ENCODE results near the gene TFDP2. TPM values are rescaled to one million over a fixed set of nuclear protein-coding genes. Genes with fewer than 3 reads are reported as not detected.

Gene TFDP2
- total RNA-seq, 1 experiment from 2014 or later: 76.0 TPM

DNA sequence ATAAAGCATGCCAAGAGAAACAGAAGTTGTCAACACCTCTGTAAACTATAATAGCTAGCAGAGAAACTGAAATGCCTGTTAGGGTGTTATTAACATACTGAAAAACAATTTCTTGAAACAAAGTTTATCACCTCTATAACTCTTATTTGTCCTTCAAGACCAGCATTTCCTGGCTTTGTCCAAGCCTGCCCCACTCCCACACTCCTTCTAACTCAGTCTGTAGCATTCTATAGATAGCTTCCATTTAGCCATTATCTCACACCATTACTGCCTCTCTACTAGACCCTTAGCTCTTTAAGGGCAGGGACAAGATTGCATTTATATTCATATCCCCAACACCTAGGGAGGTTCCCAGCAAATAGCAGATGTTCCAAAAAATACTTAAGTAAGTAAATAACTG, 39.5 kb upstream of the TFDP2 start:
- H3K23me2 ChIP-seq (ENCODE audit: insufficient read length, low read depth, low read length, poor library complexity, severe bottlenecking): no peaks in the 10 kb centered on the region
- no peak overlapping the region for H3K56ac ChIP-seq (ENCODE audit: insufficient read length, low read depth, low read length)
- H3K9me3 ChIP-seq (ENCODE audit: control insufficient read depth, low read depth, low read length): no peaks in the 10 kb centered on the region
- Mint-ChIP-seq H3K27me3 (ENCODE audit: low read depth) (no peaks in the 10 kb centered on the region), H3K36me3 (ENCODE audit: insufficient read depth in 1 of 3, low read depth in 3 of 3) (peaks cover 0 to 19% (median 14%) of the 10 kb centered on the region in 3 experiments; a peak in 6 of 7 replicates), H3K9me3 (no peaks in the 10 kb centered on the region), H3K4me1 (no peaks in the 10 kb centered on the region), H3K4me3 (no peak overlapping the region; a peak in 1 of 5 replicates), H3K27ac (no peak overlapping the region)
- no peak overlapping the region for H2AK5ac ChIP-seq (ENCODE audit: insufficient read length, low read length)
- H3K23ac ChIP-seq (ENCODE audit: insufficient read length, low read depth, low read length): no peak overlapping the region
- H3K27ac ChIP-seq (ENCODE audit: insufficient read length, low read depth, low read length): no peak overlapping the region
- H4K91ac ChIP-seq (ENCODE audit: insufficient read length, low read depth, low read length): no peak overlapping the region
- H3K14ac ChIP-seq (ENCODE audit: insufficient read depth, low read length): no peak overlapping the region
- H3K4ac ChIP-seq (ENCODE audit: low read depth, low read length): no peak overlapping the region
- no peak overlapping the region for H2BK20ac ChIP-seq (ENCODE audit: low read depth, low read length, poor library complexity, severe bottlenecking)
- H3K79me2 ChIP-seq (ENCODE audit: insufficient read depth, low read length): no peaks in the 10 kb centered on the region
- H3T11ph ChIP-seq (ENCODE audit: low read length): no peak overlapping the region
- H3K79me1 ChIP-seq (ENCODE audit: insufficient read depth, low read depth, low read length, poor library complexity, severe bottlenecking): no peaks in the 10 kb centered on the region
- no peak overlapping the region for H4K8ac ChIP-seq (replicated peaks; ENCODE audit: insufficient read length, low read depth, low read length)
- H3K9ac ChIP-seq (ENCODE audit: extremely low read depth, insufficient read length, low read length): no peak overlapping the region
- no peak overlapping the region for H3K4me2 ChIP-seq (ENCODE audit: insufficient read depth, insufficient read length, low read length)
- H4K5ac ChIP-seq (ENCODE audit: insufficient read length, low read depth, low read length): no peak overlapping the region
- no peaks in the 10 kb centered on the region for H3K4me1 ChIP-seq (ENCODE audit: insufficient read depth, low read length)
- DNase-seq: no peak
- H2BK120ac ChIP-seq (ENCODE audit: low read depth, low read length, poor library complexity, severe bottlenecking): no peak overlapping the region
- H2AFZ ChIP-seq (ENCODE audit: low read length): no peak overlapping the region
- H2BK5ac ChIP-seq (ENCODE audit: insufficient read length, low read length): no peak overlapping the region
- H4K20me1 ChIP-seq (ENCODE audit: control insufficient read depth, insufficient read depth, insufficient read length): no peaks in the 10 kb centered on the region
- H3K18ac ChIP-seq (ENCODE audit: insufficient read length, low read depth, low read length): no peak overlapping the region
- TF ChIP-seq, protein P1, sequence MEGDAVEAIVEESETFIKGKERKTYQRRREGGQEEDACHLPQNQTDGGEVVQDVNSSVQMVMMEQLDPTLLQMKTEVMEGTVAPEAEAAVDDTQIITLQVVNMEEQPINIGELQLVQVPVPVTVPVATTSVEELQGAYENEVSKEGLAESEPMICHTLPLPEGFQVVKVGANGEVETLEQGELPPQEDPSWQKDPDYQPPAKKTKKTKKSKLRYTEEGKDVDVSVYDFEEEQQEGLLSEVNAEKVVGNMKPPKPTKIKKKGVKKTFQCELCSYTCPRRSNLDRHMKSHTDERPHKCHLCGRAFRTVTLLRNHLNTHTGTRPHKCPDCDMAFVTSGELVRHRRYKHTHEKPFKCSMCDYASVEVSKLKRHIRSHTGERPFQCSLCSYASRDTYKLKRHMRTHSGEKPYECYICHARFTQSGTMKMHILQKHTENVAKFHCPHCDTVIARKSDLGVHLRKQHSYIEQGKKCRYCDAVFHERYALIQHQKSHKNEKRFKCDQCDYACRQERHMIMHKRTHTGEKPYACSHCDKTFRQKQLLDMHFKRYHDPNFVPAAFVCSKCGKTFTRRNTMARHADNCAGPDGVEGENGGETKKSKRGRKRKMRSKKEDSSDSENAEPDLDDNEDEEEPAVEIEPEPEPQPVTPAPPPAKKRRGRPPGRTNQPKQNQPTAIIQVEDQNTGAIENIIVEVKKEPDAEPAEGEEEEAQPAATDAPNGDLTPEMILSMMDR (conservative IDR thresholded peaks at IDR 0.05): no peak
- no peak overlapping the region for H2BK15ac ChIP-seq (ENCODE audit: low read depth, low read length)
- no peaks in the 10 kb centered on the region for H3K27me3 ChIP-seq (ENCODE audit: insufficient read depth, low read length)
- no peak overlapping the region for H2BK12ac ChIP-seq (ENCODE audit: insufficient read length, low read depth, low read length)
